ENCODE data around the gene TOX3. TPM values are rescaled to one million over a fixed set of nuclear protein-coding genes. Genes with fewer than 3 reads are reported as not detected.

The TOX3 gene
- total RNA-seq, 1 experiment from 2014 or later: 20.2 TPM

- no peak overlapping the region for H4K8ac ChIP-seq (replicated peaks; ENCODE audit: insufficient read length, low read depth, low read length)
- no peak overlapping the region for H2AFZ ChIP-seq (ENCODE audit: low read length)
- no peak overlapping the region for H3K9ac ChIP-seq (ENCODE audit: extremely low read depth, insufficient read length, low read length)
- H3K4me2 ChIP-seq (ENCODE audit: insufficient read depth, insufficient read length, low read length): no peak overlapping the region
- no peak overlapping the region for H3T11ph ChIP-seq (ENCODE audit: low read length)
- no peak overlapping the region for H2BK120ac ChIP-seq (ENCODE audit: low read depth, low read length, poor library complexity, severe bottlenecking)
- H2AK5ac ChIP-seq (ENCODE audit: insufficient read length, low read length): no peak overlapping the region
- H2BK12ac ChIP-seq (ENCODE audit: insufficient read length, low read depth, low read length): no peak overlapping the region
- 0 out of 2 replicates have a peak, but pooled peaks cover 1% of the 10 kb centered on the region for H3K4me1 ChIP-seq (ENCODE audit: insufficient read depth, low read length)
- no peak overlapping the region for H3K23ac ChIP-seq (ENCODE audit: insufficient read length, low read depth, low read length)
- H3K27ac ChIP-seq (ENCODE audit: insufficient read length, low read depth, low read length): no peak overlapping the region
- no peak overlapping the region for H4K5ac ChIP-seq (ENCODE audit: insufficient read length, low read depth, low read length)
- no peak overlapping the region for H3K27ac Mint-ChIP-seq
- no peak overlapping the region for H3K56ac ChIP-seq (ENCODE audit: insufficient read length, low read depth, low read length)
- no peaks in the 10 kb centered on the region for H3K23me2 ChIP-seq (ENCODE audit: insufficient read length, low read depth, low read length, poor library complexity, severe bottlenecking)
- no peaks in the 10 kb centered on the region for H3K9me3 ChIP-seq (ENCODE audit: control insufficient read depth, low read depth, low read length)
- H3K27me3 Mint-ChIP-seq (ENCODE audit: low read depth): no peaks in the 10 kb centered on the region
- H3K4me3 Mint-ChIP-seq: no peak overlapping the region
- H2BK20ac ChIP-seq (ENCODE audit: low read depth, low read length, poor library complexity, severe bottlenecking): no peak overlapping the region
- no peak overlapping the region for H3K18ac ChIP-seq (ENCODE audit: insufficient read length, low read depth, low read length)
- no peak overlapping the region for H2BK5ac ChIP-seq (ENCODE audit: insufficient read length, low read length)
- DNase-seq: no peak
- peaks cover 29 to 44% of the 10 kb centered on the region in 2 experiments for H3K4me1 Mint-ChIP-seq
- H4K91ac ChIP-seq (ENCODE audit: insufficient read length, low read depth, low read length): no peak overlapping the region
- no peaks in the 10 kb centered on the region for H3K27me3 ChIP-seq (ENCODE audit: insufficient read depth, low read length)
- no peaks in the 10 kb centered on the region for H3K9me3 Mint-ChIP-seq
- H3K36me3 Mint-ChIP-seq (ENCODE audit: insufficient read depth in 1 of 3, low read depth in 3 of 3): peaks cover 0 to 6% (median 0%) of the 10 kb centered on the region in 3 experiments; a peak in 3 of 7 replicates
- H3K79me2 ChIP-seq (ENCODE audit: insufficient read depth, low read length): 0 out of 2 replicates have a peak, but pooled peaks cover 2% of the 10 kb centered on the region
- H3K79me1 ChIP-seq (ENCODE audit: insufficient read depth, low read depth, low read length, poor library complexity, severe bottlenecking): peaks cover 5% of the 10 kb centered on the region
- 100% methylated on average over 1 of the region's 3 CpGs for WGBS (ENCODE audit: extremely low coverage, insufficient read length, low lambda C conversion rate)
- TF ChIP-seq CTCF (conservative IDR thresholded peaks at IDR 0.05): no peak
- H3K4ac ChIP-seq (ENCODE audit: low read depth, low read length): no peak overlapping the region
- H4K20me1 ChIP-seq (ENCODE audit: control insufficient read depth, insufficient read depth, insufficient read length): no peaks in the 10 kb centered on the region
- no peak overlapping the region for H2BK15ac ChIP-seq (ENCODE audit: low read depth, low read length)
- no peak overlapping the region for H3K14ac ChIP-seq (ENCODE audit: insufficient read depth, low read length)
Measured at GRCh38 chr16:52480237-52480636, 66.7 kb downstream of the TOX3 start.

Data from H9 (cell line).